Measurements from ENCODE around the gene DPH1.

The DPH1 gene

GRCh38 chr17:2063261-2064146, 33.6 kb downstream of the DPH1 start:
- no peak for DNase-seq

- DNase-seq = no peak
These were observed 34.2 kb downstream of the DPH1 start for GRCh38 chr17:2064147-2064489.

GRCh38 chr17:2064520-2064971, 34.6 kb downstream of the DPH1 start:
- DNase-seq = no peak

- peak; percentile 46 for DNase-seq
These were observed 35.2 kb downstream of the DPH1 start for GRCh38 chr17:2064980-2065785.

GRCh38 chr17:2065949-2066400, 36.0 kb downstream of the DPH1 start:
- DNase-seq = no peak

- no peak for DNase-seq
These were observed 37.2 kb downstream of the DPH1 start for GRCh38 chr17:2067048-2067561.

GRCh38 chr17:2067608-2068024, 37.7 kb downstream of the DPH1 start:
- DNase-seq = no peak

GRCh38 chr17:2068031-2068518, 38.1 kb downstream of the DPH1 start:
- DNase-seq = no peak

- DNase-seq = no peak
These were observed 38.6 kb downstream of the DPH1 start for GRCh38 chr17:2068519-2069051.

- no peak for DNase-seq
These were observed 40.5 kb downstream of the DPH1 start for GRCh38 chr17:2070241-2071023.

GRCh38 chr17:2071024-2071385, 41.1 kb downstream of the DPH1 start:
- DNase-seq = no peak

GRCh38 chr17:2071455-2072281, 41.7 kb downstream of the DPH1 start:
- DNase-seq = peak in 1 of 2 donors; percentile 50

GRCh38 chr17:2074919-2075318, 45.0 kb downstream of the DPH1 start:
- no peak for DNase-seq

GRCh38 chr17:2075336-2076086, 45.6 kb downstream of the DPH1 start:
- no peak for DNase-seq

GRCh38 chr17:2076087-2076984, 46.4 kb downstream of the DPH1 start:
- no peak for DNase-seq

GRCh38 chr17:2077040-2077439, 47.1 kb downstream of the DPH1 start:
- no peak for DNase-seq

GRCh38 chr17:2081564-2081963, 51.6 kb downstream of the DPH1 start:
- DNase-seq = no peak

- no peak for DNase-seq
These were observed 52.2 kb downstream of the DPH1 start for GRCh38 chr17:2082003-2082781.

GRCh38 chr17:2083613-2084035, 53.7 kb downstream of the DPH1 start:
- peak; percentile 29 to 64 for DNase-seq

All from CD4-positive, alpha-beta T cell treated with Interleukin-1 beta for 1 hour (primary cell).